GM12873 (cell line): ENCODE data around the gene ECE2.

Source experiments
- CTCF ChIP-seq: IDR thresholded peaks from 2 replicates; pipeline ENCODE4 v1.5.1; 2012; ENCODE audit warnings: low read depth, mild to moderate bottlenecking, moderate library complexity, low read length, control low read depth; ENCODE audit not compliant: insufficient read depth; ENCODE audit errors: missing control alignments

The ECE2 gene

GRCh38 chr3:184320104-184320445, 44.3 kb downstream of the ECE2 start:
- TF ChIP-seq CTCF: no peak

- TF ChIP-seq CTCF: no peak
These were observed 45.8 kb downstream of the ECE2 start for GRCh38 chr3:184321666-184322065.

GRCh38 chr3:184322731-184323487, 47.1 kb downstream of the ECE2 start:
- no peak for TF ChIP-seq CTCF

DNA sequence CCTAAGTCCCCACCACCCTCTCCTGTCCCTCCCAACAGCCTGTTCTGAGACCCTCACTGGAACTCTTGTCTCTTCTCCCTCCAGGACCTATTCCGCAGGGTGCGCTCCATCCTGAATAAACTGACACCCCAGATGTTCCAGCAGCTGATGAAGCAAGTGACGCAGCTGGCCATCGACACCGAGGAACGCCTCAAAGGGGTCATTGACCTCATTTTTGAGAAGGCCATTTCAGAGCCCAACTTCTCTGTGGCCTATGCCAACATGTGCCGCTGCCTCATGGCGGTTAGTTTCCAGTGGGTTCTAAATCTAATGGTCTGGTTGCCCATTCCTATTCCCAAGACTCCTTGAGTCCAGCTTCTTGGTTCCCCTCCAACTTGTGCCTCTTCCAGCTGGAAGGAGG, 47.9 kb downstream of the ECE2 start:
- no peak for TF ChIP-seq CTCF

DNA sequence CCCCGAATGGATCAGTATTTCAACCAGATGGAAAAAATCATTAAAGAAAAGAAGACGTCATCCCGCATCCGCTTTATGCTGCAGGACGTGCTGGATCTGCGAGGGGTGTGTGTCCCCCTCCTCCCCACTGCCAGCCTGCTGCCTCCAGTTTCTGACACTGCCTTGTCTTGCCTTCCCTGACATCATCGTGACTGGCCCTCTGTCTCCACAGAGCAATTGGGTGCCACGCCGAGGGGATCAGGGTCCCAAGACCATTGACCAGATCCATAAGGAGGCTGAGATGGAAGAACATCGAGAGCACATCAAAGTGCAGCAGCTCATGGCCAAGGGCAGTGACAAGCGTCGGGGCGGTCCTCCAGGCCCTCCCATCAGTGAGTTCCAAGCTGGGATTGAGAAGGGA, 49.4 kb downstream of the ECE2 start:
- TF ChIP-seq CTCF: no peak

DNA sequence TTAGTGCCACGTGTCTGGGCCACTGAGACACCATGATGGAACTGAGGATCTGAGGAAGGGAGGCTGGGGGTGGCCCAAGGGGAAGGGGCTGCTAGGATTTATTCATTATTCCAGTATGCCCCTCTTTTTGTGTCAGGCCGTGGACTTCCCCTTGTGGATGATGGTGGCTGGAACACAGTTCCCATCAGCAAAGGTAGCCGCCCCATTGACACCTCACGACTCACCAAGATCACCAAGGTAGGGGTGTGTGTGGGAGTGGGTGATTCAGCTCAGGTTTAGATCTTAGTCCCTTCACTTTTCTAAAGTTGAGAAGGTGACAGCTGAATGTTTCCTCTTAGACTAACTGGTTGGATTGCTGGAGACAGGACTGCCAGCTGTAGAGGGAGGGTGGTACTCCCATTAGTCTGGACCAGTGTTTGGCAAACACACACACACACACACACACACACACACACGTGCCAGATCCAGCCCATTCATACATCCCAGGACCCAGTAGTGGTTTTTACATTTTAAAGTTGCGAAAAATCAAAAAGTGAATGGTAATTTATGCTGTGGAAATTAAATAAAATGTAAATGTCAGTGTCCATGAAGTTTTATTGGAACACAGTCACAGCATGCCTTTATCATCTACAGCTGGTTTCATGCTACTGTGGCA, 50.0 kb downstream of the ECE2 start:
- TF ChIP-seq CTCF: no peak

DNA sequence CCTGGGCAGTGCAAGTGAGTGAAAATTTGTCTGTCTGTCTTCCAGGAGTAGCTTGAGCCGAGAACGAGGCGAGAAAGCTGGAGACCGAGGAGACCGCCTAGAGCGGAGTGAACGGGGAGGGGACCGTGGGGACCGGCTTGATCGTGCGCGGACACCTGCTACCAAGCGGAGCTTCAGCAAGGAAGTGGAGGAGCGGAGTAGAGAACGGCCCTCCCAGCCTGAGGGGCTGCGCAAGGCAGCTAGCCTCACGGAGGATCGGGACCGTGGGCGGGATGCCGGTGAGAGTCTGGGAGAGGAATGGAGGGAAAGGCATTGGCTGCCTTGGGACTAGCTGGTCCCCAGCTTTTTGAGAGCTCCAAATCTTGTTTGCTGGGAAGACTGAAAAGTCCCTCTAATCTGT, 51.3 kb downstream of the ECE2 start:
- no peak for TF ChIP-seq CTCF
